HG03175 (cell line): ENCODE measurements around the gene TXNRD2.

Source experiments
- ATAC-seq: cut with Tn5 transposase; IDR thresholded peaks from one replicate; pipeline ENCODE4 v1.9.1; 2021; ENCODE audit warnings: mild to moderate bottlenecking, moderate library complexity; ENCODE audit not compliant: unreplicated experiment

TXNRD2 gene

GRCh38 chr22:19941365-19942082 is at the start of gene TXNRD2, which contains the start of gene COMT:
Gene TXNRD2, minus strand, starts transcription at chr22:19941818. Its CDS starts 15 bp downstream, at chr22:19941803.
Gene COMT, plus strand, starts transcription at chr22:19941772. Its CDS starts 20,755 bp downstream, at chr22:19962527.
- peak; percentile 72 for ATAC-seq

- ATAC-seq: no peak
These were observed 49.7 kb upstream of the TXNRD2 start for GRCh38 chr22:19991395-19991644.

- ATAC-seq: no peak
These were observed 49.2 kb upstream of the TXNRD2 start for GRCh38 chr22:19990609-19991394.

- no peak for ATAC-seq
These were observed 48.6 kb upstream of the TXNRD2 start for GRCh38 chr22:19990188-19990587.

GRCh38 chr22:19989725-19990067 is 48.1 kb upstream of the TXNRD2 start:
- no peak for ATAC-seq

GRCh38 chr22:19988965-19989724 is 47.5 kb upstream of the TXNRD2 start:
- ATAC-seq: no peak

- ATAC-seq: no peak
These were observed 46.8 kb upstream of the TXNRD2 start for GRCh38 chr22:19988331-19988808.

- ATAC-seq: no peak
These were observed 46.0 kb upstream of the TXNRD2 start for GRCh38 chr22:19987394-19988306.

GRCh38 chr22:19986410-19987341 is 45.1 kb upstream of the TXNRD2 start:
- ATAC-seq: peak; percentile 62

- ATAC-seq: no peak
These were observed 44.4 kb upstream of the TXNRD2 start for GRCh38 chr22:19986011-19986409.

GRCh38 chr22:19984851-19985811 is 43.5 kb upstream of the TXNRD2 start:
- no peak for ATAC-seq

GRCh38 chr22:19984201-19984753 is 42.7 kb upstream of the TXNRD2 start:
- ATAC-seq: no peak

GRCh38 chr22:19983741-19984140 is 42.1 kb upstream of the TXNRD2 start:
- no peak for ATAC-seq

- ATAC-seq: no peak
These were observed 41.5 kb upstream of the TXNRD2 start for GRCh38 chr22:19982991-19983578.

GRCh38 chr22:19981961-19982920 is 40.6 kb upstream of the TXNRD2 start:
- no peak for ATAC-seq

- ATAC-seq: no peak
These were observed 39.7 kb upstream of the TXNRD2 start for GRCh38 chr22:19981171-19981960.
